ENCODE data around the gene B4GALT5. TPM values are rescaled to one million over a fixed set of nuclear protein-coding genes. Genes with fewer than 3 reads are reported as not detected.
"Not testable (repeated sequence)": the region's sequence is repeated elsewhere in the genome, so short reads cannot be mapped to it uniquely, and the experiment has no call there.

Gene B4GALT5
- total RNA-seq, 3 donors from 2014 or later (not counting 1 experiment from before 2014, with no cell fraction given) = 15.5 to 29.1 (median 28.6) TPM

DNA sequence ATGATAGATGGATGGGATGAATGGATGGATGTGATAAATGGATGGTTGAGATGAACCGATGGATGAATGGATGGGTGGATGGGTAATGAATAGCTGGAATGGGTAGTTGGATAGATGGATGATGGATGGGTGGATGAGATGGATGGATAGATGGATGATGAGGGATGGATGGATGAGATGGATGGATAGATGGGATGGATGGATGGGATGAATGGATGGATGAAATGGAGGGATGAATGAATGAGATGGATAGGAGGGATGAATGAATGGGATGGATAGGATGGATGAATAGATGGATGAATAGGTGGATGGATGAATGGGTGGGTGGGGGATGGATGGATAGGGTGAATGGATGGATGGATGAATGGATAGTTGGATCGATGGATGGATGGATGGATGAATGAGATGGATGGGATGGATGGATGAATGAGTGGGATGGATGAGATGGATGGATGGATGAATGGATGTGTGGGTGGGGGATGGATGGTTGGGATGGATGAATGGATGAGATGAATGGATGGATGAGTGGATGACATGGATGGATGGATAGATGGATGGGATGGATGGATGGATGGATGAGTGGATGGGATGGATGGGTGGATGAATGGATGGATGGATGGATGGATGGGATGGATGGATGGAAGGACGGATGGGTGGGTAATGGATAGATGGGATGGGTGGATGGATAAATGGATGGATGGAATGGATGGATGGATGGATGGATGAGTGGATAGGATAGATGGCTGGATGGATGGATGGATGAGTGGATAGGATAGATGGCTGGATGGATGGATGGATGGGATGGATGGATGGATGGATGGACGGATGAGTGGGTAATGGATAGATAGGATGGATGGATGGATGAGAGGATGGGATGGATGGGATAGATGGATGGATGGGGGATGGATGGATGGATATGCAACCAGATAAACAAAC lies 94.3 kb downstream of the B4GALT5 start:
- intact Hi-C loops (cut with micrococcal nuclease) = no loop called here
- no peaks in the 10 kb centered on the region for H3K9me3 Mint-ChIP-seq
- peaks cover 16% of the 10 kb centered on the region for H3K4me1 ChIP-seq (ENCODE audit: control insufficient read depth, insufficient read depth, low read length)
- WGBS (ENCODE audit: insufficient coverage) = 96% methylated on average over 4 of the region's 4 CpGs
- peaks cover 0 to 3% of the 10 kb centered on the region in 2 donors for H3K27me3 Mint-ChIP-seq (ENCODE audit: low read depth in 2 of 2)
- H3K4me3 ChIP-seq (ENCODE audit: low read length) = no peak overlapping the region
- no peaks in the 10 kb centered on the region for H3K36me3 Mint-ChIP-seq
- H3K27ac Mint-ChIP-seq = no peak overlapping the region
- DNase-seq (no peak), ATAC-seq (no peak)
- H3K4me1 Mint-ChIP-seq = no peaks in the 10 kb centered on the region
- H3K27ac ChIP-seq (ENCODE audit: low read length) = no peak overlapping the region
- H3K9me3 ChIP-seq (ENCODE audit: control insufficient read depth, insufficient read depth, low read length) = no peaks in the 10 kb centered on the region
- TF ChIP-seq, protein P1, sequence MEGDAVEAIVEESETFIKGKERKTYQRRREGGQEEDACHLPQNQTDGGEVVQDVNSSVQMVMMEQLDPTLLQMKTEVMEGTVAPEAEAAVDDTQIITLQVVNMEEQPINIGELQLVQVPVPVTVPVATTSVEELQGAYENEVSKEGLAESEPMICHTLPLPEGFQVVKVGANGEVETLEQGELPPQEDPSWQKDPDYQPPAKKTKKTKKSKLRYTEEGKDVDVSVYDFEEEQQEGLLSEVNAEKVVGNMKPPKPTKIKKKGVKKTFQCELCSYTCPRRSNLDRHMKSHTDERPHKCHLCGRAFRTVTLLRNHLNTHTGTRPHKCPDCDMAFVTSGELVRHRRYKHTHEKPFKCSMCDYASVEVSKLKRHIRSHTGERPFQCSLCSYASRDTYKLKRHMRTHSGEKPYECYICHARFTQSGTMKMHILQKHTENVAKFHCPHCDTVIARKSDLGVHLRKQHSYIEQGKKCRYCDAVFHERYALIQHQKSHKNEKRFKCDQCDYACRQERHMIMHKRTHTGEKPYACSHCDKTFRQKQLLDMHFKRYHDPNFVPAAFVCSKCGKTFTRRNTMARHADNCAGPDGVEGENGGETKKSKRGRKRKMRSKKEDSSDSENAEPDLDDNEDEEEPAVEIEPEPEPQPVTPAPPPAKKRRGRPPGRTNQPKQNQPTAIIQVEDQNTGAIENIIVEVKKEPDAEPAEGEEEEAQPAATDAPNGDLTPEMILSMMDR (IDR thresholded peaks at IDR 0.05) = no peak
- H3K27me3 ChIP-seq (ENCODE audit: control insufficient read depth, insufficient read depth, low read length) = no peaks in the 10 kb centered on the region
- no peaks in the 10 kb centered on the region for H3K36me3 ChIP-seq (ENCODE audit: control insufficient read depth, insufficient read depth, low read length)
- no peak overlapping the region for H3K4me3 Mint-ChIP-seq

DNA sequence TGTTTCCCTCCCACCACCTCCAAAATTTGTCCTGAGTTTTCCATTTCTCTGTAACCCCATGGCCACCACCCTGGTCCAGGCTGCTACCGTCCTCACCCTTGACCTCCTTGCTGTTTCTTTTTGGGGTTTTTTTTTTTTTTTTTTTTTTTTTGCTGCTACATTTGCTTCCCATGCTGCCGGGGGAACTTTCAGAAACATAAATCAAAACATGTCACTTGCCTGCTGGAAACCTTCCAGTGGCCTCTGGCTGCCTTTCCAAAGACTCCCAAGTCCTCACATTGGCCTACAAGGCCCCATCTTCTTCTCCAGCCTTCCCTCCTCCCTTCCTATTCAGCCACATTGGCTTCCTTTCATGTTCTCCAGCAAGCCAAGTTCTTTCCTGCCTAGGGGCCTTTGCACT lies 95.4 kb downstream of the B4GALT5 start:
- Mint-ChIP-seq H3K4me1 (no peaks in the 10 kb centered on the region), H3K36me3 (no peaks in the 10 kb centered on the region), H3K27me3 (ENCODE audit: low read depth in 2 of 2) (peaks cover 0 to 3% of the 10 kb centered on the region in 2 donors), H3K27ac (no peak overlapping the region), H3K4me3 (no peak overlapping the region), H3K9me3 (no peaks in the 10 kb centered on the region)
- DNase-seq (no peak), ATAC-seq (no peak)
- H3K4me3 ChIP-seq (ENCODE audit: low read length) = no peak overlapping the region
- intact Hi-C loops (cut with micrococcal nuclease) = no loop called here
- WGBS (ENCODE audit: insufficient coverage) = 61% methylated on average over 2 of the region's 2 CpGs
- no peaks in the 10 kb centered on the region for H3K9me3 ChIP-seq (ENCODE audit: control insufficient read depth, insufficient read depth, low read length)
- no peak overlapping the region for H3K27ac ChIP-seq (ENCODE audit: low read length)
- H3K36me3 ChIP-seq (ENCODE audit: control insufficient read depth, insufficient read depth, low read length) = no peaks in the 10 kb centered on the region
- H3K4me1 ChIP-seq (ENCODE audit: control insufficient read depth, insufficient read depth, low read length) = peaks cover 16% of the 10 kb centered on the region
- TF ChIP-seq, protein P1 (IDR thresholded peaks at IDR 0.05) = no peak
- no peaks in the 10 kb centered on the region for H3K27me3 ChIP-seq (ENCODE audit: control insufficient read depth, insufficient read depth, low read length)

GRCh38 chr20:49617394-49617793 lies 96.3 kb downstream of the B4GALT5 start:
- H3K27ac Mint-ChIP-seq; H3K4me3 ChIP-seq (ENCODE audit: low read length); H3K36me3 Mint-ChIP-seq; H3K27me3 ChIP-seq (ENCODE audit: control insufficient read depth, insufficient read depth, low read length); H3K4me1 Mint-ChIP-seq; H3K27me3 Mint-ChIP-seq (ENCODE audit: low read depth in 2 of 2); H3K4me3 Mint-ChIP-seq; DNase-seq; H3K9me3 Mint-ChIP-seq; ATAC-seq; H3K9me3 ChIP-seq (ENCODE audit: control insufficient read depth, insufficient read depth, low read length); H3K27ac ChIP-seq (ENCODE audit: low read length); intact Hi-C loops (cut with micrococcal nuclease); H3K36me3 ChIP-seq (ENCODE audit: control insufficient read depth, insufficient read depth, low read length): not testable (repeated sequence)
- 51% methylated on average over 3 of the region's 3 CpGs for WGBS (ENCODE audit: insufficient coverage)
- H3K4me1 ChIP-seq (ENCODE audit: control insufficient read depth, insufficient read depth, low read length) = peaks cover 16% of the 10 kb centered on the region

GRCh38 chr20:49616154-49617007 lies 97.3 kb downstream of the B4GALT5 start:
- peaks cover 17% of the 10 kb centered on the region for H3K4me1 ChIP-seq (ENCODE audit: control insufficient read depth, insufficient read depth, low read length)
- H3K27me3 ChIP-seq (ENCODE audit: control insufficient read depth, insufficient read depth, low read length) = no peaks in the 10 kb centered on the region
- no peak overlapping the region for H3K4me3 Mint-ChIP-seq
- peaks cover 0 to under 1% of the 10 kb centered on the region in 2 donors for H3K4me1 Mint-ChIP-seq
- TF ChIP-seq, protein P1 (IDR thresholded peaks at IDR 0.05) = no peak
- no peak overlapping the region for H3K27ac ChIP-seq (ENCODE audit: low read length)
- no peak overlapping the region for H3K4me3 ChIP-seq (ENCODE audit: low read length)
- intact Hi-C loops (cut with micrococcal nuclease) = no loop called here
- DNase-seq (no peak), ATAC-seq (no peak)
- H3K9me3 ChIP-seq (ENCODE audit: control insufficient read depth, insufficient read depth, low read length) = no peaks in the 10 kb centered on the region
- H3K27ac Mint-ChIP-seq = no peak overlapping the region
- 89% methylated on average over 10 of the region's 11 CpGs for WGBS (ENCODE audit: insufficient coverage)
- H3K9me3 Mint-ChIP-seq = no peaks in the 10 kb centered on the region
- H3K36me3 ChIP-seq (ENCODE audit: control insufficient read depth, insufficient read depth, low read length) = no peaks in the 10 kb centered on the region
- no peaks in the 10 kb centered on the region for H3K36me3 Mint-ChIP-seq
- H3K27me3 Mint-ChIP-seq (ENCODE audit: low read depth in 2 of 2) = no peaks in the 10 kb centered on the region

Measured in natural killer cell (primary cell).